ENCODE measurements around the gene JAZF1.

JAZF1 gene

DNA sequence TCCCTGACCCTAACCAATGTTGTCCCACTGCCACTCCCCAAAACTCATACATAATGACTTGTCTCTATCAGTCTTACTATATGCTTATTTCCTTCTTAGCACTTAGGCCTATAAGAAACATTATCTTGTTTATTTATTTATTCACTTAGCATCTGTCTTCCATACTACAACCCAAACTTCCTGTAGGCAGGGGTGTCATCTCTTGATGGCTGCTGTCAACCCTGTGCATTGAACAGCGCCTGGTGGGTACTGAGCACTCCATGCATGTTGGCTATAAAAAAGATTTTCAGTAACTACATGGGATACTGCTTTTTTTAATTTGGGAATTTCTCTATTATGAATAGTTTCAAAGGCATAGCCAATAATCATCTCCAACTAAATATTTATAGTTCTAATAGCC lies 46.7 kb downstream of the JAZF1 start:
- DNase-seq, result no peak

DNA sequence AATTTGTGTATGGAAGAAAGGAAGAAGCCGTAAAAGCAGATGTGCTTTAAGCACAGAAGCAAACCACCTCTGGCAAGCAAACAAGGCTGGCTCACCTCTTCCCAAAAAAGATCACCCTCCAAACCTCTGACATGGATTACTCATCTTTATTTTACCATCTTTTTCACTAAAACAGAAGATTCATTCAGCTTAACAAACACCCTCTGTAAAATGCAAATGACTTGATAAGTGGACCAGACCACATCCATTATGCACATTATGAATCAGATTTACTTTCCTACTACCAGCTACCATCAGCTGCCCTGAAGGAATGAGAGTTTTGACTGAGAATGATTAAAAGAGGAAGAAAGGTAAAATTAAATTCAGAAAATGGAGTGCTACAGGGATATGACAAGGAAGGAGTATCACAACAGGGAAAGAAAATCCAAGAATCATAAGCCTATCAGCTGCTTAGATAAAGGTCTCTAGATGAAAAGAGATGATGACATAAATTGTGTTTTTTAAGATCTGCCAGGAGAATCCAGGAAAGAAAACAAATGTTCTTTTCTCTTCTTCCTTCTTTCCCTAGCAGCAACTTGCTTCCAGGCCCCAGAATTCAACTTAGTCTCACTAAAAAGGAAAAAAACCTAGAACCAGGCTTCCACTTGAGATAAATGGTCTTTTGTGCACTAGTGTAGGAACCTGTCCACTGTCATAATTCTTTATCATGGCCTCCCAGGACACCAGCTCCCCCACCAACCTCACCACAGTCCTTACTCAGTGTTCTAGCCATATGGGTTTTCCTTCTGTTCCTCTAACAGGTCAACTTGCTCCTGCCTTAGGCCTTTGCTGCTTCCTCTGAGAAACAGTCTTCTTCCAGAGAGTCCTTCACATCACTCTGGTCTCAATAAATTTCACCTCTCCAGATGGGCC lies 47.4 kb downstream of the JAZF1 start:
- no peak for DNase-seq

DNA sequence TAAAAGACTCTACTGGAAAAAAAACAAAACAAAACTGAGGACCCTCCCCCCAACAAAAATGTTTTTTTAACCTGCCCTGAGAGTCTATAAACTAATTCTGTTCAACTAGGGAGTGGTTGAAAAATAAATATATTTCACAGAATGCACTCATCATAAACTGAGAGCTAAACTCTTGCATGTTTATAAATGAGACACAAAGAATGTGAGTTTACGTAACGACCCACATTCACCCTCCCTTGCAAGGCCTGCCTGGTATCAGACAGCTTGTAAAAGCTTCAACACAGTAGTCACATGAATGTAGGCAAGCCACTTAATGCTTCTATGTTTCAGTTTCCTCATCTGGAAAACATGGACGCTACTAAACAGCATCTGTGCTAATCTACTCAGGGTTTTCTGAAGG lies 50.3 kb downstream of the JAZF1 start:
- DNase-seq, result no peak

DNA sequence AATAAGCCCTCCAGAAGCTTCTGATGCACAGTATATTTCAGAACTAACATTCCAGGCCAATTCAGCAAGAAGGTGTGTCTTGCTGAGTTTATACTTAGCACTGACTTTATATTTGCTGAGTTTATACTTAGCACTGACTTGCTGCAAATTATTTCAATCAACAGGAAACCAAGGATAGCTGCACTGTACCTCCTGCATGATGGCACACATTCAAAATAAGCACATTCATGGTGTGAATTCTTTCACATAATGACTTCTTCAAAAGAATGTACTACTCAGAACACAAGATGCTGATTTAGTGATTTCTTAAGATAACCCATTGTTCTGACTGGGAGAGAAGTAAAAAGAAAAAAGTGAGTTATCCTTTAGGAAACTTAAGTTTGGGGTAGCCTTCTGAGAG lies 52.0 kb downstream of the JAZF1 start:
- no peak for DNase-seq

DNA sequence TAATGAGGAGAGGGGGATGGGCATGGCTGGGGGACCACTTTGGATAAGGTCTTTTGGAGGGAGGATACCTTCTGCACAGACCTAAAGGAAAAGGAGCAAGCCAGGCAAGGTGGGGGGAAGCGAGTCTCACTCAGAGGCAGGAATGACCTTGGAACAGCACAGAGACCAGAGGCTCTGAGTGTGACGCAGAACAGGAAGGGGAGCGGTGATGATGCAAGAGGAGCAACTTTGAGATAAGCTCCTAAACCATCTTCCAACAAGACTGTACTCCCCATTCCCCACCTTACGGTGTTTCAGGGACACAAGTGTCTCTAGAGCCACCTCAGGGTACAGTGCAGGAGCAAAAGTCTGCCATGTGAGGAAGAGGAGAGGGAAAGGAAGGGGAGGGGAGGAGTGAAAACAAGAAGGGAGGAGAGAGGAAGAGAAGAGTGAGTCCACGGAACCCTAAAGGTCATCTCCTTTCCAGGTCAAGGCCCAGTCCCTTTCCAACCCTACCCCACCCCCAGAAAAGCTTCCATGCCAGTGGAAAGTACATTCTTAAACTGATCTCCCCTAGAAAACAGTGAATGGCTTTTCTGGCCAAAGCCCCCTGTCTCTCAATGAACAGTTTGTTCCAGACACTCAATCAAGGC lies 54.1 kb downstream of the JAZF1 start:
- DNase-seq, result no peak

DNA sequence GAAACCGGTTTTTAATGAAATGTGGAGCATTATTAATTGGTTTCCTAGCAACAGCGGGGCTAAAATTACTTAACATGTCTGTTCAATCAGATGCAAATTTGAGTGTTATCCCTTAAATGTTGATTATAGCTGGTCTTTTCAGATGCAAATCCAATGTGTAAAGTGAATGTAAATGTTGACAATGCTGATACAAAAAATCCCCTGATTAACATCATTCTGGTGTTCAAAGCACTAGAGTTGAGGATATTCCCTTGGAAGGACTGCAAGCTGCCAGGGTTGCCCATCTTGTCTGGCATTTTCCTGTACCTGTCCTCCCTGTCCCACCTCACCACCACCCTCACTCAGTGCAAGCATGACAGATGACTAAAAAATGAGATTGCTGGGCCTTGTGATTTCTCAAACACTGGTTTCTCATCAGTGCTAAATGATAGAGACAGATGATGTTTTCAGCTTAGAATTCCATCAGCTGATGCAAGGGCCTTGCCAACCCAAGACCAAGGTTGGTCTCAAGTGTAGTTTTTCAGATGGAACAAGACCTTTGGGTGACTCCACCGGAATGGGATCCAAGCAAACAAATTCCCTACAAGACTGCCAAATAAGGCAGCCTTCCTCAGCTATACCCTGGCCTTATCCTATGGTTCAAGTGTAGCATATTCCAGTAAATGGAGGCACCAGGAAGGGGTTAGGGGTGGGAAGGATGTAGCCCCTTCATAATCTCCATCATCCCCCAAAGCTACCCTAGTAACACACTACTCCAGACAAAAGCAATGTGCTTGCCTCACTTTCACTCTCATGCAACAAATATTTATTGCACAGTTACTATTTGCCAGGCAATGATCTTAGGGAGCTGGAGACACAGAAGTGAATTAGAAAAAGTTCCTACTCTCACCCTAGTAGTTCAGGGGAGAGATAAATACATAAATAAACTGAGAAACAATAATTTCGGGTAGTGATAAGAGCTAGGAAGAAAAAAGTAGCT lies 54.9 kb downstream of the JAZF1 start:
- no peak for DNase-seq

DNA sequence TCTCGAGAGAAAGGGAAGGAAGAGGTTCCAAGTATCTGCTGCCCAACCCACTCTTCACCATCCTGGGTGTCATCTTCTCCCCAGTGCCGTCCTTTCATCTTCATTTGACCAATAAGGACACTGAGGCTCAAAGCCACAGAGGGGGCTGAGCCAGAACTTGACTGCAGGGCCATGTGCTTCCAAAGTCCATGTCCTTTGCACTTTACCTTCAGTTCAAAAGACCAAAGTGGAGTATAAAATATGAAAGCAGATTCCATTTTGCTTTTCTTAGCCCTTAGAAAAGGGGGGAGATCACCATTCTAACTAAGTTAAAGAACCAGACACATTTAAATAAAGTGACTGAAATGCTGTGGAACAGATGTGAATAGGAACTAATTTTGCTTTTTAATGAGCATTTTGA lies 56.2 kb downstream of the JAZF1 start:
- no peak for DNase-seq

DNA sequence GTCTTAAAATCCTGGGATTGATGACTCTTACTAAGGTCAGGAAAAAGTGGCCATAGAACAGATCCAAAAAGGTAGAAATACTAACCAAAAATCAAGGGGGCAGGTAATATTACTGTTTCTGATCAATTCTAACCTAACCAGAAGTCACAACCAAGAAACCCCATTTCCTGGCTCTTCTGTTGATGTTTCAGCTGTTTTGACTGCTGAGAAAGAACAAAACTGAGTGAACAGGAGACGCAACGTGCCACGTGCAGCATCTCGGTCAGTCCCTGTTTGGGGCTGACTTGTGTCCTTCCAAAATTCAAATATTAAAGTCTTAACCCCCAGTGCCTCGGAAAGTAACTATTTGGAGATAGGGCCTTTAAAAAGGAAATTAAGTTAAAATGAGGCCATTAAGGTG lies 56.8 kb downstream of the JAZF1 start:
- DNase-seq, result peak in 1 of 2 donors; percentile 14

DNA sequence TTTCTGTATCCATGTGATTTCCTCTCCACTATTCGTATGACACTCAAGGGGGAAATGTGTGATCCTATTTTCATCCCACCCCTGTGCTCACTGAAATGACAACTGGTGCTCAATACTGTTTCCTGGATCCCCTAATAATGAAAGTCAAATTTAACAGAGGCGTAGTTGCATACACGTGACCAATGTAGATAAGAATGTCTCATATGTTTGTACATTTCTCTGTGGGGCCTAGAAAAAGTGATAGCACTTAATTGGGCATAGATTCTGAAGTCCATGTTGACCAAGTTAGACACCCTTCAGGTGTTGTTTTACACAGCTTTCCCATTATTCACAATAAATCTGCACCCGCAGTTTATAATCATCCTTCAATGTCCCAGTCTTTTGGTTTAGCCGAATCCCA lies 59.1 kb downstream of the JAZF1 start:
- DNase-seq, result no peak

DNA sequence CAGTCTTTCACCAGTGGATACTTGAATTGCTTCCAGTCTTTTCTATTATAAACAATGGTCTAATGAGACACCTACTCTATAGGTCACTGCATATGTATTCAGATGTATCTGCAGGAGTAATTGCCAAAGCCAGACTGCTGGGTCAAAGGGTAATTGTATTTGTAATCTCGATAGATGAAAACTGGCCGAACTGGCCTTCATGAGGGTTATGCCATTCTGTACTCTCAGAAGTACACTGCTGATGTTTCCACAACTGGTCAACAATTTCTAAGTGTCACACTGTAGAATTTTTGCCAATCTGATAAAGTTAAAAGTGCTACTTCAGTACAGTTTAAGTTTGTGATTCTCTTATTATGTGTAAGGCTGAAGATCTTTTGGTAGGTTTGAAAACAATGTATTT lies 64.6 kb downstream of the JAZF1 start:
- no peak for DNase-seq

DNA sequence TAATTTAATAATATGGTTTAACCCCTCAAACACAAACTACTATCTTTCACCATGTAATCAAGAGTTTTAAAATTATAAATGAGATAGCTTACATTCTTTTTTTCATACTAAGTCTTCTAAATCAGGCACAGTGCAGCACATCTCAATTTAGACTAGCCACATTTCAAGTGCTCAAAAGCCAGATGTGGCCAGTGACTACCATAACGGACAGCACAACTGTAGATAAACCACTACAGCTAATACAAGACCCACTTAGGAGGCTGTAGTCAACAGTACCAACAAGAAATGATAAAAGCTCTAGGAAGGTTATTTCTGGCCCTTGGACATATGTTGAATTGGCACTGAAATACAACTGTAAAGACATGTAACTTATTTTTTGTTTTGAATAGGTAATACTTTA lies 65.3 kb downstream of the JAZF1 start:
- no peak for DNase-seq

DNA sequence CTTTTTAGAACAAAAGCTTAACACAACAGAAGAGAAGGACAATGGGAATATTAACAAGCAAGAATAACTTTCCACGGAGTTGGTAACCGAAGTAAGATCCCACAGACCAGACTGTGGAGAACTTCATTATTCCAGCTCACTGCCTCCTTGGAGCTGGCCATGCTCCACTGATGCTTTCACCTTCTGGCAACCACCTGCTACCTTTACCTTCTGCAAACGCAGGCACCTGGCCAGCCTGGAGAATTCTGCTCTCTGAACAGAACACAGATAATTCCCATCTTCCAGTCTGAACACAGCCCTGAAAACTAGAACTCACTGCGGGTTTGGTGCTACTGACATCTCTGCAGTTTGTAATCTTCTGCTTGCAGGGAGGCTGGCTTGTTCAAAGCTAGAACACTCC lies 66.5 kb downstream of the JAZF1 start:
- no peak for DNase-seq

DNA sequence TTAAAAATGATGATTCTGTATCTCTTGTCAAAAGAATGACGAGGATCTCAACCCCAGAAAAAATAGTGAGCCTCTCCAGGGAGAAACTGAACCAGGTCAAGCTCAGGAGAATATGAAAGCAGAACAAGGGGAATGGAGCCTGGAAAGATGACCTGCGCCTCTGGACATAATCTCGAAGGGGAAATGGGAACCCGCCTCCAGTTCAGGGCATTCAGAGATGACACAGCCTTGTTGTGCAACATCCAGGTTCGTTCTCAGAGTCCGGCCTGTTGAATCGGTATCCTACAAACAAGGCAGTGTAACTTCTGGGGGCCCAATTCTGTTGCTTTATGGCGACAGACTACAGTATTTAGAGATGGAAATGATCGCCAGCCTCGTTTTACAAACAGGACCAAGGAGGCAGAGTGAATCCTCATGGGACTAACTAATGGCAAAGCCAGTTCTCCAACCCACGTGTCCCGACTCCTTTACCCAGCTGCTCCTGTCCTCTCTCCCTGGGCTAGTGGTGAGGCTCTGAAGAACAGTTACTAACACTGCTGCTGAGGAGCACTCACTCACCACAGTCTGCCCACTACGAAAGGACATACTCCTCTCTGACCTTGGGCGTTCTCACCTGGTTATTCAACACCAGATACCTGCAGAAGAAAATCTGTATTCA lies 67.6 kb downstream of the JAZF1 start:
- DNase-seq, result no peak

DNA sequence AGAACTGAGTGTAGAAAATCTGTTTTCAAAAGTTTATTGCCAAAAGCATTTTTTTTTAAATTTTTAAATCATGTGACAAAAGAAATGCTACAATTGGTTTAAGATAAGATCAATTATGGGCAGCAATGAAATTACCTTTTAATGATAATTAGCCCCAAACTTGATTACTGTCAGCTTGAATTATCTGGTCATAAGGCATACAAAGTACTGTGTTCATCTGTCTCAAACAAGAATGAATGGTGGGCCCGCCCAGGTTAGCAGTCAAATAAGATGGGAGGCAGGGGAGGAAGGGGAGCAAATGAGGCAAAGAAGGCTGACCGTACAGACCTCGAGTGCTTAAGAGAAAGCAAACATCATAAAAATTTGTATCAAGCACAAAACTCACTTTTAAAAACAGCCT lies 68.1 kb downstream of the JAZF1 start:
- no peak for DNase-seq

DNA sequence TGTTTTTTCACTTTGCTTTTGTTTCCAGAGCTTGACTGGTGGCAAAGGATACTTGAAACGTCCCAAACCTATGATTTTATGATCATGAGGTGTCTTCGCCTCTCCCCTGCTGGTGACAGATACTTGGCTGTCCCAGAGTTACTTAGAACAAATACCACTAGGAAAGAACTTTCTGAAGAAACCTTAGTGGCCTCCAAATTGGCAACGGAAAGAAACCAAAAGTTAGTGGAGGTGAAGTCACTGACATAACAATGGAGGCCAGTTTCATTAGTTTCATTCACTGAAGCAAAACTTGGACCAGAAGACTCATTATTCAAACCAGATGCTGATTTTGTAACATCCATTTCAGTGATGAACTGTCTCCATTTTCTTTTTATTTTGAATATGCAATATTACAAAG lies 68.6 kb downstream of the JAZF1 start:
- no peak for DNase-seq

DNA sequence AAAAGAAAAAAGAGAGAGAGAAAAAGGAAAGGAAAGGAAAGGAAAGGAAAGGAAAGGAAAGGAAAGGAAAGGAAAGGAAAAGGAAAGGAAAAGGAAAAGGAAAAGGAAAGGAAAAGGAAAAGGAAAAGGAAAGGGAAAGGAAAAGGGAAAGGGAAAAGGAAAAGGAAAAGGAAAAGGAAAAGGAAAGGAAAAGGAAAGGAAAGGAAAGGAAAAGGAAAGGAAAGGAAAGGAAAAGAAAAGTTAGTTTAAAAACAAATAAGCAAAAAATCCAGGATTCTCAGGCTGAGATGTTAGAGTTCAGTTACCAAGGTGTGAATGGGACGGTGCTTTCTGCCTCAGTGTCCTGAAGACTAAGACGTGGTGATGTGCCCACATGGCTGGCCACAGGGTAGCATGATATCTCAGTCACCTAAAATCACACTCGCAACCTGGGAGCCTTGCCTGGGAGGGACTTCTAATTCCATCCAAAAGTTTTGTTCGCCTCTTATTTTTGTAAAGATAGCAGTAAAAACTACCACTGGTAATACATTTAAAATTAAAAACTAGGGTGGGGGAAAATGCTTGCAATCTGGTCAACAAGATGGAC lies 70.1 kb downstream of the JAZF1 start:
- no peak for DNase-seq

DNA sequence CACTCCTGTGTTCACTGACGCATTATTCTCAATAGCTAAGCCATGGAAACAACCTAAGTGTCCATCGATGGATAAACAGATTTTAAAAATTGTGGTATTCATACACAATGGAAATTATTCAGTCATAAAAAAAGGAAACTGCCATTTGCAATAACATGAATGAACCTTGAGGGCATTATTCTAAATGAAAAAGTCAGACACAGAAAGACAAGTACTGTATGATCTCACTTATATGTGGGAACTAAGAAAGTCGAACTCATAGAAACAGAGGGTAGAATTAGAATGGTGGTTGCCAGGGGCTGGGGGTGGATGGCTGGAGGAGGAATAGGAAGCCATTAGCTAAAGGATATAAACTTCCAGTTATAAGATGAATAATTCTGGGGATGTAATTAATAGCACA lies 71.8 kb downstream of the JAZF1 start:
- no peak for DNase-seq

DNA sequence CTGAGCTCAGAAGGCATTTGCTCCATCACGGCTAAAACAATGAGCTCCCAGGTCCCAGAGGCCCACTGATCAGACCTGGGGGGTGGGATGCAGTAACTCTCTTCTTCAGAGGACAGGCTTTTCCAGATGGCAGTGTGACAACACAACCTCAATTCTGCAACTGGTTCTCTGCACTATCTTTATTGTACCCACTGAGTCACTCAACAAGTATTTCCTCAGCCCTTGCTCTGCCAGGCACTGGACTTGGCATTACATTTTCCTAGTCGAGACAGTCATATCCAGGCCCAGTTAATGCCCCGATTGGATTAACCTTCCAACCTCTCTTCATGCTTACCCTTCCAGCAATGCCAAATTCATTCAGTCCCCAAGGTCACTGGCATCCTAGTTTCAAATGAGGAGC lies 72.6 kb downstream of the JAZF1 start:
- no peak for DNase-seq

DNA sequence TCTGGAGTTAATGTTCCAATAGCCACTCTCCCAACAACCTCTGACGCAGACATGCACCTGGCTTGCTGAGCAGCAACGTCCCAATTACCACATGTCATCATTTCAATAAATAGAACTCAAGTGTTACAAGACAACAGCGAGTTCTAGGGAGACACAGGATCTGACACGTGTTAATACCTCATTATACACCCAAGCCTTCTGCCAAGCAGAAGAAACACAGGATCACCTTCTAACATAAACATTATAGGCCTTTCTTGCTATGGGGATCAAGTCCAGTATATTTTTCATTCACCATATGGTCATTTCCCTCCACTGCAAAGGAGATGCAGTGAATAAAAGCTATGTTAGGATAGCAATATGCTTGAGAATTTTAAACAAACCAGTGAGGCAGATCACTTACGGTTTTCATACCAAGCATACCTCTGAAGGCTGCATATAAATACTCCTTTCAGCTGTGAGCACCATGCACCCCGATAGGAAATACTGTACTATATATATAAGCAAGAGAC lies 74.2 kb downstream of the JAZF1 start:
- DNase-seq, result no peak

DNA sequence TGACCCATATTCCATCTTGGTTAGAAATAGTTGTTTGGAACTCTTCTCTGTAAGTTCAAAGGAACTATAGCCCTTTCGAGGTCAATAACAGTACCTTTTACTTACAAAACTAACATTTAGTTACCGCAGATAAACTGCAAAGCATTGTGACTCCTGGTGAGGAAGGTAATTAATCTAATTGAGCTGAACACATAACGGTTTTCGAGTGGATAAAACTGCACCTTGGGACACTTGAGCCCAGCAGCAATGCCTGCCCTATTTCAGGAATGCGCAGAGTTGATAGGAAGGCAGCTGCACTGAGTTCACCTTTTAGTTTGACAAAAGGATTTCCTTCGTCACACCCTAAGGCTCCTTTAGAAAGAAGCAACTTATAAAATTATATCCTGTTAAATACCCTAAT lies 75.4 kb downstream of the JAZF1 start:
- DNase-seq, result no peak

DNA sequence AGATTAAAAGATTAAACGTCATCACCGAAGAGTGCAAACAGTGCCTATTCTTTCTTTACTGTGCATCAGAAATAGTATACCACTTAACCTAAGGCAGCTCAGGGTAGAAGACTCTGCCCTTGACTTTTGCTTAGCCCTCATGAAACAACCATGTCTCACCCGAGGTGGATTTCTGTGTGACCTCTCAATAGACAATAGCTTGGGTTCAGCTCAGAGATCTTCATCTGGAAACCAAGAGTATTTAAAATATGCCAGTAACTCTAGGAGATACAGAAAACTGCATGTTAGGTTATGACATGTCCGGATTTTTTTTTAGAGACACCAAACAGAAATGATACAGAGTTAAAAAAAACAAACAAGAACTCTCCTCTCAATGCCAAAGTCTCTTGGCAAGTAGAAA lies 75.8 kb downstream of the JAZF1 start:
- DNase-seq, result no peak

DNA sequence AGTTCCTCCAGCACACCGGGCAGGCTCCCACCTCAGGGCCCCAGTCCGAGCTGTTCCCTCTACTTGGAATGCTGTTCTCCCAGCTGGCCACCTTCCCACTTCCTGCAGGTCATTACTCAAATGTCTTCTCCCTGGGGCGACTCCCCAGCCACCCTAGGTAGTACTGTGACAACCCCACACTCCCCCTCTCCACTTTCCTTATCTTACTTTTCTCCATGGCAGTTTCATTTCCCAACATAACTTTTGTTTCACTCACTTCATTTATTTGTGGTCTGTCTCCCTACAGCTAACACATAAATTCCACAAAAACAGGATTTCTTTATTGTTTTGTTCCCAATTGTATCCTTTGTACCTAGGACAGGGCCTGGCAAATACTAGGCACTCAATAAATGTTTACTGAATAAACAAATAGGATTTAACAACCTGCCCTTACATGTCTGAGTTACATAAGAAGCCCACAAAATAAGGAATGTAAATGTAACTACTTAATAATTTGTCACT lies 76.5 kb downstream of the JAZF1 start:
- DNase-seq, result no peak
